Calu3 (cell line): ENCODE data around the gene SLC38A1. TPM values are rescaled to one million over a fixed set of nuclear protein-coding genes. Genes with fewer than 3 reads are reported as not detected.
"Not testable (repeated sequence)": the region's sequence is repeated elsewhere in the genome, so short reads cannot be mapped to it uniquely, and the experiment has no call there.

Experiments used
- BruUV-seq: library from RNA; stranded (reverse); fragments of 400-500 nt; replicated peaks from 2 replicates; lab custom pipeline; 2021; lab: Mats Ljungman, UMichigan
- CTCF ChIA-PET: fragments of 300-600 bp; sonication (Branson Sonifier 250); formaldehyde crosslinking; loops from one replicate; lab custom pipeline; 2022; ENCODE audit warnings: antibody characterized with exemption; lab: Charles Lee
- DNase-seq: peaks from one replicate; pipeline ENCODE4 v3.0.0; 2022
- H3K27ac Mint-ChIP-seq: one replicate; pipeline ENCODE4 v1.8.0; 2022; ENCODE audit warnings: mixed read lengths; ENCODE audit not compliant: unreplicated experiment
- H3K27me3 Mint-ChIP-seq: one replicate; pipeline ENCODE4 v1.8.0; 2022; ENCODE audit warnings: mixed read lengths; ENCODE audit not compliant: unreplicated experiment
- H3K36me3 Mint-ChIP-seq: one replicate; pipeline ENCODE4 v1.8.0; 2022; ENCODE audit warnings: mild to moderate bottlenecking, moderate library complexity, mixed read lengths; ENCODE audit not compliant: insufficient read depth, unreplicated experiment
- H3K4me1 Mint-ChIP-seq: one replicate; pipeline ENCODE4 v1.8.0; 2022; ENCODE audit warnings: mild to moderate bottlenecking, low read depth, mixed read lengths; ENCODE audit not compliant: unreplicated experiment
- H3K4me3 Mint-ChIP-seq: one replicate; pipeline ENCODE4 v1.8.0; 2022; ENCODE audit warnings: mild to moderate bottlenecking, low read depth, moderate library complexity, mixed read lengths; ENCODE audit not compliant: unreplicated experiment
- H3K9me3 Mint-ChIP-seq: one replicate; pipeline ENCODE4 v1.8.0; 2022; ENCODE audit warnings: low read depth, mixed read lengths; ENCODE audit not compliant: unreplicated experiment
- CTCF ChIP-seq: fragments of 200-600 bp; IDR thresholded peaks from one replicate; pipeline ENCODE4 v1.8.0; 2022; ENCODE audit warnings: antibody characterized with exemption; ENCODE audit not compliant: unreplicated experiment
- intact Hi-C: fragments of 100-400 bp; cut with micrococcal nuclease; formaldehyde crosslinking; loops from one replicate; pipeline ENCODE4 v1.10.0; 2022; ENCODE audit not compliant: unreplicated experiment
- total RNA-seq: library from RNA; stranded (reverse); gene quantifications from 2 replicates; pipeline ENCODE4 v1.2.3, GENCODE V29; 2022

Gene SLC38A1
- total RNA-seq, 1 experiment from 2014 or later: 132 TPM

DNA sequence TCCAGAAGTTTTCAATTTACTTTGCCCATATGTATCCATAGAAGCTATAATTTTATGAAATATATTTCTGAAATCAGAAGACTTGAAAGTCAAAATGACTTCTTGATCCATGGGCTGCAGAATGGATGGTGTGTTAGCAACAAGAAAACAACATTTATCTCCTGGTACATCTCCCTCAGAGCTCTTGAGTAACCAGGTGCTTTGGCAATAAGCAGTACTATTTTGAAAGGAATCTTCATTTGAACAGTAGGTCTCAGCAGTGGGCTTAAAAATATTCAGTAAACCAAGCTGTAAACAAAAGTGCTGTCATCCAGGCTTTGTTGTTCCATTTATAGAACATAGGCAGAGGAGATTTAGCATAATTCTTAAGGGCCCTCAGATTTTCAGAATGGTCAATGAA, 100.4 kb downstream of the SLC38A1 start:
- H3K4me1 Mint-ChIP-seq: no peaks in the 10 kb centered on the region
- no peaks in the 10 kb centered on the region for H3K27me3 Mint-ChIP-seq
- peaks cover 4% of the 10 kb centered on the region for H3K9me3 Mint-ChIP-seq
- no TSS peak for BruUV-seq
- no peak overlapping the region for H3K27ac Mint-ChIP-seq
- H3K4me3 Mint-ChIP-seq: no peak overlapping the region
- no peaks in the 10 kb centered on the region for H3K36me3 Mint-ChIP-seq
- CTCF ChIA-PET: no interaction called here
- no peak for DNase-seq
- no peak for TF ChIP-seq CTCF
- intact Hi-C loops: no loop called here

GRCh38 chr12:46167412-46167811, 101.4 kb downstream of the SLC38A1 start:
- no peak for DNase-seq
- Mint-ChIP-seq H3K9me3 (peaks cover 4% of the 10 kb centered on the region), H3K4me3 (no peak overlapping the region), H3K36me3 (no peaks in the 10 kb centered on the region), H3K4me1 (no peaks in the 10 kb centered on the region), H3K27ac (no peak overlapping the region), H3K27me3 (no peaks in the 10 kb centered on the region)
- CTCF ChIA-PET: no interaction called here
- intact Hi-C loops: no loop called here
- no peak for TF ChIP-seq CTCF
- BruUV-seq: no TSS peak

- no peaks in the 10 kb centered on the region for H3K27me3 Mint-ChIP-seq
- TF ChIP-seq CTCF: no peak
- H3K36me3 Mint-ChIP-seq: no peaks in the 10 kb centered on the region
- CTCF ChIA-PET: no interaction called here
- H3K4me3 Mint-ChIP-seq: no peak overlapping the region
- no TSS peak for BruUV-seq
- no peaks in the 10 kb centered on the region for H3K4me1 Mint-ChIP-seq
- peaks cover 4% of the 10 kb centered on the region for H3K9me3 Mint-ChIP-seq
- H3K27ac Mint-ChIP-seq: no peak overlapping the region
- DNase-seq: no peak
- intact Hi-C loops: no loop called here
Measured at GRCh38 chr12:46165191-46165590, 103.7 kb downstream of the SLC38A1 start.

- CTCF ChIA-PET: no interaction called here
- H3K27ac Mint-ChIP-seq: no peak overlapping the region
- no peak overlapping the region for H3K4me3 Mint-ChIP-seq
- no peaks in the 10 kb centered on the region for H3K4me1 Mint-ChIP-seq
- no peak for TF ChIP-seq CTCF
- no peaks in the 10 kb centered on the region for H3K27me3 Mint-ChIP-seq
- no peaks in the 10 kb centered on the region for H3K36me3 Mint-ChIP-seq
- no peak for DNase-seq
- intact Hi-C loops: no loop called here
- BruUV-seq: no TSS peak
- peaks cover 4% of the 10 kb centered on the region for H3K9me3 Mint-ChIP-seq
Measured at GRCh38 chr12:46164186-46164761, 104.6 kb downstream of the SLC38A1 start.

DNA sequence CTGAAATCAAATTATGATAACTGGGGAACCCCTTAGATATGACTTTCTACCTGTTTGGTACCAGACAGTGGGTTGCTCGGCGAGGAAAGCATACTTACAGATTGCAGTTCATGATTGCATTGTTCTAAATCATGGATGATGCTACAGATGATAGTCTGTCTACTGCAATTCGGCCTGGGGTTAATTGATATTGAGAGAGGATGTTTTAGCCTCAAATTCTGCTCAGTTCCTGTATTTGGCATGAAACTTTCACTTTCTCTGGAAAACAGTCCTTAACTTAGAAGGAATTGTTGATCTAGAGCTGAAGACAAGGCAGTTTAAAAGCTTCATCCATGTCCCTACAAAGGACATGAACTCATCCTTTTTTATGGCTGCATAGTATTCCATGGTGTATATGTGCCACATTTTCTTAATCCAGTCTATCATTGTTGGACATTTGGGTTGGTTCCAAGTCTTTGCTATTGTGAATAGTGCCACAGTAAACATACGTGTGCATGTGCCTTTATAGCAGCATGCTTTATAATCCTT, 106.2 kb downstream of the SLC38A1 start:
- intact Hi-C loops, BruUV-seq, CTCF ChIA-PET: not testable (repeated sequence)

More for the DNA sequence above, 106.2 kb downstream of the SLC38A1 start:
- H3K4me3 Mint-ChIP-seq, H3K36me3 Mint-ChIP-seq, H3K4me1 Mint-ChIP-seq, DNase-seq, H3K27me3 Mint-ChIP-seq, H3K9me3 Mint-ChIP-seq, H3K27ac Mint-ChIP-seq: not testable (repeated sequence)
